IPS-20b (cell line): ENCODE measurements around the gene PAK4.
"Not testable (repeated sequence)": the region's sequence is repeated elsewhere in the genome, so short reads cannot be mapped to it uniquely, and the experiment has no call there.

Experiments
- H3K27ac ChIP-seq: one replicate; pipeline ENCODE4 v1.5.1; 2013; ENCODE audit warnings: low read length
- H3K27me3 ChIP-seq: 2 replicates; pipeline ENCODE4 v1.6.1; 2013; ENCODE audit warnings: mild to moderate bottlenecking, low read length, inconsistent platforms; ENCODE audit not compliant: insufficient read depth
- H3K36me3 ChIP-seq: 2 replicates; pipeline ENCODE4 v1.6.1; 2013; ENCODE audit warnings: low read depth, mild to moderate bottlenecking, inconsistent platforms, low read length, moderate library complexity; ENCODE audit not compliant: insufficient read depth
- H3K4me1 ChIP-seq: 2 replicates; pipeline ENCODE4 v1.6.1; 2013; ENCODE audit warnings: mild to moderate bottlenecking, control low read depth, inconsistent platforms, low read length, moderate library complexity; ENCODE audit not compliant: insufficient read depth
- H3K4me3 ChIP-seq: 2 replicates; pipeline ENCODE4 v1.5.1; 2013; ENCODE audit warnings: mild to moderate bottlenecking, low read length, inconsistent platforms
- H3K9ac ChIP-seq: 2 replicates; pipeline ENCODE4 v1.6.1; 2013; ENCODE audit warnings: low read depth, mild to moderate bottlenecking, inconsistent platforms, low read length, moderate library complexity
- H3K9me3 ChIP-seq: 2 replicates; pipeline ENCODE4 v1.6.1; 2013; ENCODE audit warnings: mild to moderate bottlenecking, low read depth, low read length, inconsistent platforms; ENCODE audit not compliant: insufficient read depth

Gene PAK4

DNA sequence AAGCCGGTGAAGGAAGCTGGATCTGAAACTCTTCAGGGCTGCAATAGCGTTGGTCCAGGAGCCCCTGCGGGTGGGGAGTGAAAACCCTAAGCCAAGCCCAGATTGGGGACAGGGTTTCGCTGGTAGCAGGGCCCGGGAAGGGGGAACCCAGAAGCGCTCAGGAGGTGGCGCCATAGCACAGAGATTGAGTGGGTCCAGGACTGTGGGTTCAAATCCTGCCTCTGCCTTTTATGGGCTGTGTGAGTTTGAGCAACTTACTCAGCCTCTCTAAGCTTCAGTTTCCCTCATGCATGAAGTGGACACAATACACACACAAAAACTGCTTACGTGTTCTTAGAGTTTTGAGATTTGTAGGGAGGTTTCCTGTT is 86.8 kb downstream of the PAK4 start:
- Histone ChIP-seq H3K27ac (no peak overlapping the region), H3K9me3 (no peaks in the 10 kb centered on the region; the same call in 1 of the 2 replicates), H3K36me3 (no peaks in the 10 kb centered on the region), H3K4me1 (no peaks in the 10 kb centered on the region), H3K4me3 (no peak overlapping the region), H3K9ac (no peak overlapping the region), H3K27me3 (no peaks in the 10 kb centered on the region)

DNA sequence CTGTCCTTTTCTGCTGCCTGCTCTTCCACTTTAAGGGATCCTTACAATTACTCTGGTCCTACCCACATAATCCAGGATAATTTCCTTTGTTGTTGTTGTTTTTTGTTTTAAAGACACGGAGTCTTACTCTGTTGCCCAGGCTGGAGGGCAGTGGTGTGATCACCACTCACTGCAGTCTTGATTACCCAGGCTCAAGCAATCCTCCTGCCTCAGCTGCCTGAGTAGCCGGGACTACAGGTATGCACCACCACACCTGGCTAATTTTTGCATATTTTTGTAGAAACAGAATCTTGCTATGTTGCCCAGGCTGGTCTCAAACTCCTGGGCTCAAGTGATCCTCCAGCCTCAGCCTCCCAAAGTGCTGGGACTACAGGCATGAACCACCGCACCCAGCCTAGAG is 89.7 kb downstream of the PAK4 start:
- H3K9ac ChIP-seq, H3K36me3 ChIP-seq, H3K4me3 ChIP-seq, H3K27me3 ChIP-seq, H3K9me3 ChIP-seq, H3K4me1 ChIP-seq, H3K27ac ChIP-seq: not testable (repeated sequence)

DNA sequence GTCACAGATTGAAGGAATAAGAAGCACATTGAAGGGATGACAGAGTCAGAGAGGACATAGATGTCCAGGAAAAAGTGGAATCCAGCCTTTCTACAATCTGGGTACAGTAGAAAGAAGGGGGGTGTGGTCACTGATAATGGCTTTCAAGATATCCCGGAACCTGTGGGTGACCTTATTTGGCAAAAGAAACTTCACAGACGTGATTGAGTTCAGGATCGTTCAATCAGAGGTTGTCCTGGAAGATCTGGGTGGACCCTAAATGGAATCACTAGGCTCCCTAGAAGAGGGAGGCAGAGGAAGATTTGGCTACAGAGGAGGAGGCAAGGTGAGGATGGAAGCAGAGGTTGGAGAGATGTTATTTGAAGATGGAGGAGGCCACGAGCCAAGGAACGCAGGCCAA is 91.5 kb downstream of the PAK4 start:
- Histone ChIP-seq H3K4me1 (no peaks in the 10 kb centered on the region), H3K36me3 (no peaks in the 10 kb centered on the region), H3K27ac (no peak overlapping the region), H3K9me3 (no peaks in the 10 kb centered on the region; the same call in 1 of the 2 replicates), H3K27me3 (peaks cover 20% of the 10 kb centered on the region), H3K9ac (no peak overlapping the region), H3K4me3 (no peak overlapping the region)

DNA sequence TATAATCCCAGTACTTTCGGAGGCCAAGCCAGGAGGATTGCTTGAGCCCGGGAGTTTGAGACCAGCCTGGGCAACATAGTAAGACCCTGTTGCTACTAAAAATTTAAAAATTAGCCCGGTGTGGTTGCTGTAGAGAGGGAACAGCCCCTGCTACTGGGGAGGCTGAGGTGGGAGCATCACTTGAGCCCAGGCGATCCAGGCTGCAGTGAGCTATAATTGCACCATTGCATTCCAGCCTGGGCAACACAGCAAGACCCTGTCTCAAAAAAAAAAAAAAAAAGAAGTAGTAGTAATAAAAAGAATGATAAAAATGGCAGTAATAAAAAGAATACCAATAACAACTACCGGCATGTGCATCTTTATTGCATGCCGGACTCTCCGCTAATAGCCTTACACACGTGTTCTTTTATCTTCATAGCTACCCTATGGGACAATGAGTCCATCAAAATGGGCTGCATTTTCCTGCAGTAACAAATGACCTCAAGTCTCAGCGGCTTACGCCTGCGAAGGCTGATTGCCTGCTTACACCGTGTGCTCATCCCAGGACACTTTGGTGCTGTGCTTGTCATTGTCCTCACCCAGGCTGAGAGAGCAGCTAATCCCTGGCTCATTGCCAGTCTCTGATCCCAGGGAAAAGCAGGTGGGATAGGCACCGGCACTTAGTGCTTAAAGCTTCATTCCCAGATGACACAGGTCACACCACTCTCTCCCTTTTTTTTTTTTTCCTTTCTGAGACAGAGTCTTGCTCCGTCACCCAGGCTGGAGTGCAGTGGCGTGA is 92.8 kb downstream of the PAK4 start:
- H3K9me3 ChIP-seq = no peaks in the 10 kb centered on the region; the same call in 1 of the 2 replicates
- H3K36me3 ChIP-seq = no peaks in the 10 kb centered on the region
- H3K27me3 ChIP-seq = peaks cover 26% of the 10 kb centered on the region
- no peak overlapping the region for H3K9ac ChIP-seq
- H3K27ac ChIP-seq = no peak overlapping the region
- no peak overlapping the region for H3K4me3 ChIP-seq
- no peaks in the 10 kb centered on the region for H3K4me1 ChIP-seq

DNA sequence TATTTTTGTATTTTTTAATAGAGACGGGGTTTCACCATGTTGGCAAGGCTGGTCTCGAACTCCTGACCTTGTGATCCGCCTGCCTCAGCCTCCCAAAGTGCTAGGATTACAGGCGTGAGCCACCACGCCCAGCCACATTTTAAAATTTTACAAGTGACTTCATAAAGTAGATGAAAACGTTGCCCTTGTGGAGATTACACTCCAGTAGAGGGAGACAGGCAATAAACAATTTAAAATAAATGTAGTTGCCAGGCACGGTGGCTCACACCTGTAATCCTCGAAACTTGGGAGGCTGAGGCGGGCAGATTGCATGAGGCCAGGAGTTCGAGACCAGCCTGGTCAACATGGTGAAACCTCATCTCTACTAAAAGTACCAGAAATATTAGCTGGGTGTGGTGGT is 93.5 kb downstream of the PAK4 start:
- not testable (repeated sequence) for H3K9ac ChIP-seq, H3K4me3 ChIP-seq, H3K4me1 ChIP-seq, H3K36me3 ChIP-seq, H3K27ac ChIP-seq, H3K9me3 ChIP-seq
- peaks cover 26% of the 10 kb centered on the region for H3K27me3 ChIP-seq

DNA sequence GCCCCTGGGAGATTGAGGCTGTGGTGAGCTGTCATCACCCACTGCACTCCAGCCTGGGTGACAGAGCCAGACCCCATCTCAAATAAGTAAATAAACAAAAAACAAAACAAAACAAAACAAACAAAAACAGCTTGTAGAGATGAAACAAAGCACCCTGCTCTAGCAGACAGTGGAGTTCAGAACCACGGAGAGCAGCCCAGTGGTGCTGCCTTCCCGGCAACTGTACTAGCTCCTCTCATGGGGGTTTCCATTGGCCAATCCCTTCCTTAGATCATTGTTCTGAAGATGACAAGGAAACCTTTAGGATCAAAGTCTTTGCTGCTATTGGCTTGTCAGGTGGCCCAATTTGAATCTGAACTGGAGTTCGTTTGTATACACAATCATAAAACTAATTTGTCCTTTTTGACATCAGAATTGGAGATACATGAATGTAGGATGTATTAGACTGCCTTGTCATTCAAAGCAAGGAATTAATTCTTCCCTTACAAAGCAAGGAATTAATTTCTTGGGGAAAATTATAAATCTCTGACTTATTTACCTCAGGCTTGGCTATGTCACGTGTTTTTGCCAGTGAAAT is 98.2 kb downstream of the PAK4 start:
- Histone ChIP-seq H3K4me1 (no peaks in the 10 kb centered on the region), H3K9me3 (no peaks in the 10 kb centered on the region), H3K9ac (no peak overlapping the region), H3K27me3 (peaks cover 43% of the 10 kb centered on the region), H3K36me3 (no peaks in the 10 kb centered on the region), H3K27ac (no peak overlapping the region), H3K4me3 (no peak overlapping the region)

DNA sequence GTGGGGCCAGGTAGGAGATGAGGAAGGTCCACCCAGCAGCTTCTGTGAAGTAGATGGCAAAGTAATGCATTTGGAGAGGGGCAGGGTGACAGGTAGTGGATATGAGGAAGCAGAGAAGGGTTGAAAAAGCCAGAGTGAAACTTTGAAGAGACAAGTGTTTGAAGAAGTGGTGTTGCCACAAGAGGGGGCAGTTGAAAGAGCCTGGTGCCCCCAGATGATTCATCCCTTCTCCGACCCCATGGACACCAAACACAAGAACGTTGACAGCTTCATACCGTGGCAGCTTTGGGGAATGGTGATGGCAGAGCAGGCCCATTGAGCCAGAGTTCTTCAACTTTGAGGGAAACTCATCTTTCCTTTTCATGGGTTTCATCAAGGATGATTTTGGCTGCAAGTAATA is 99.3 kb downstream of the PAK4 start:
- Histone ChIP-seq H3K4me1 (no peaks in the 10 kb centered on the region), H3K27me3 (peaks cover 39% of the 10 kb centered on the region), H3K9ac (no peak overlapping the region), H3K36me3 (no peaks in the 10 kb centered on the region), H3K4me3 (no peak overlapping the region), H3K9me3 (no peaks in the 10 kb centered on the region), H3K27ac (no peak overlapping the region)
